Measurements from ENCODE around the gene ACVR1B. TPM values are rescaled to one million over a fixed set of nuclear protein-coding genes. Genes with fewer than 3 reads are reported as not detected.

ACVR1B gene
- total RNA-seq, 1 donor from 2014 or later: 13.8 TPM

- TF ChIP-seq EZH2 (IDR thresholded peaks at IDR 0.05; ENCODE audit: insufficient read depth, low read length) (no peak), CTCF (IDR thresholded peaks at IDR 0.05; ENCODE audit: insufficient read depth, low read depth, low read length) (no peak)
- Histone ChIP-seq H3K79me2 (ENCODE audit: insufficient read depth, low read length) (no peaks in the 10 kb centered on the region), H4K20me1 (ENCODE audit: insufficient read depth, low read length) (no peaks in the 10 kb centered on the region), H3K4me2 (ENCODE audit: low read length) (no peak overlapping the region), H3K4me3 (ENCODE audit: insufficient read depth, low read depth, low read length) (no peak overlapping the region), H3K9me3 (ENCODE audit: insufficient read depth, low read depth, low read length) (no peaks in the 10 kb centered on the region), H3K4me1 (ENCODE audit: insufficient read depth, low read length) (peaks cover 5% of the 10 kb centered on the region), H3K36me3 (ENCODE audit: insufficient read depth, low read length) (no peaks in the 10 kb centered on the region), H3K27ac (ENCODE audit: low read depth, low read length) (no peak overlapping the region), H3K27me3 (ENCODE audit: insufficient read depth, low read length) (no peaks in the 10 kb centered on the region), H2AFZ (ENCODE audit: low read depth, low read length) (no peak overlapping the region), H3K9ac (ENCODE audit: low read length) (no peak overlapping the region)
- H3K27me3 Mint-ChIP-seq (ENCODE audit: low read depth, unreplicated experiment): peaks cover 30% of the 10 kb centered on the region
- H3K4me1 Mint-ChIP-seq (ENCODE audit: low read depth, unreplicated experiment): peaks cover 12% of the 10 kb centered on the region
- no peak overlapping the region for H3K4me3 Mint-ChIP-seq (ENCODE audit: unreplicated experiment)
- peaks cover 2% of the 10 kb centered on the region for H3K9me3 Mint-ChIP-seq (ENCODE audit: unreplicated experiment)
- H3K36me3 Mint-ChIP-seq (ENCODE audit: low read depth, unreplicated experiment): no peaks in the 10 kb centered on the region
- H3K27ac Mint-ChIP-seq (ENCODE audit: unreplicated experiment): peak overlapping the region; percentile 30
- FAIRE-seq: no peak
- no peak for DNase-seq (ENCODE audit: low read depth)
Measured at GRCh38 chr12:51905471-51906429, 45.7 kb upstream of the ACVR1B start.

DNA sequence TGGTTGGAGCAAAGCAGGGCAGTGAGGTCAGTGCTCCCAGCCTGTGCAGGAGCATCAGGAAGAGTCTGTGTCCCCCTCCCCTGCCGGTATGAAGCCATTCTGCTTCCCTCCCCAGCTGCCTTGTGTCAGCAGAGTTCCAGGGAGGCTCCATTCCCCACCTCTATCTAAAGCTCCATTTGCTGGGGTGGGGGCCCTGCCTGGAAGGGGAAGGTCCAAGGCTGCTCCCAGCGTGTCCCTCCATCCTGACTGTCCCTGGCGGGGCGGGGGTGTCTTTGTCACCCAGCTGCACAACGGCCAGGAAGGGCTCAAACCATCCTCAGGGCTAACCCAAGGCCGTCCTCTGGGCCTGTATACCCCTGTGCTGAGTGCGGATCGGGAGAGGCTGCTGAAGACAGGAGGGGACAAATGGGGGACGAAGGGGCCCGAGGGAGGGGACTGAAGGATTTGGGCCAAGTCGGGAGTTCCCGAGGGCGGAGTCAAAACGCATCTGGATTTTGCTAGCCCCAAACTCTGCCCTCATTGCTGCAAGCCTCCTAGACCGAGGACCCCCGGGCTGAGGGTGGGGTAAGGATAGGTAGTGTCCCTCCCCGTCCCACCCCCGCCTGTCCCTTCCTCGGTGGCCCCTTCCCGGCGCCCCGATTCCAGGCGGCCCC, 44.9 kb upstream of the ACVR1B start:
- no peak overlapping the region for H3K4me3 Mint-ChIP-seq (ENCODE audit: unreplicated experiment)
- no peak overlapping the region for H3K27ac ChIP-seq (ENCODE audit: low read depth, low read length)

More for the DNA sequence above, 44.9 kb upstream of the ACVR1B start:
- Histone ChIP-seq H3K9ac (ENCODE audit: low read length) (peak overlapping the region; percentile 64), H3K4me3 (ENCODE audit: insufficient read depth, low read depth, low read length) (no peak overlapping the region), H3K79me2 (ENCODE audit: insufficient read depth, low read length) (no peaks in the 10 kb centered on the region), H3K4me1 (ENCODE audit: insufficient read depth, low read length) (peaks cover 5% of the 10 kb centered on the region), H4K20me1 (ENCODE audit: insufficient read depth, low read length) (no peaks in the 10 kb centered on the region), H2AFZ (ENCODE audit: low read depth, low read length) (peak overlapping the region; percentile 78), H3K9me3 (ENCODE audit: insufficient read depth, low read depth, low read length) (no peaks in the 10 kb centered on the region), H3K36me3 (ENCODE audit: insufficient read depth, low read length) (no peaks in the 10 kb centered on the region), H3K4me2 (ENCODE audit: low read length) (peak overlapping the region; percentile 89), H3K27me3 (ENCODE audit: insufficient read depth, low read length) (no peaks in the 10 kb centered on the region)
- H3K4me1 Mint-ChIP-seq (ENCODE audit: low read depth, unreplicated experiment): peaks cover 10% of the 10 kb centered on the region
- TF ChIP-seq EZH2 (IDR thresholded peaks at IDR 0.05; ENCODE audit: insufficient read depth, low read length): no peak
- TF ChIP-seq CTCF (IDR thresholded peaks at IDR 0.05; ENCODE audit: insufficient read depth, low read depth, low read length): no peak
- FAIRE-seq (no peak), DNase-seq (ENCODE audit: low read depth) (no peak)
- H3K27me3 Mint-ChIP-seq (ENCODE audit: low read depth, unreplicated experiment): peaks cover 37% of the 10 kb centered on the region
- H3K9me3 Mint-ChIP-seq (ENCODE audit: unreplicated experiment): peaks cover 2% of the 10 kb centered on the region
- H3K36me3 Mint-ChIP-seq (ENCODE audit: low read depth, unreplicated experiment): no peaks in the 10 kb centered on the region
- peak overlapping the region; percentile 30 for H3K27ac Mint-ChIP-seq (ENCODE audit: unreplicated experiment)

Data from astrocyte (in vitro differentiated cells and primary cell).